Endothelial cell of umbilical vein (primary cell): ENCODE results near the gene KCTD21. TPM values are rescaled to one million over a fixed set of nuclear protein-coding genes. Genes with fewer than 3 reads are reported as not detected.

Source experiments
- BruUV-seq: library from RNA; stranded (reverse); fragments of 400-500 nt; replicated peaks from 2 replicates; lab custom pipeline; 2021; lab: Mats Ljungman, UMichigan
- CTCF ChIA-PET: fragments of 300-600, 350-600 bp; sonication (Branson Sonifier 250); formaldehyde crosslinking; loops from one replicate; lab custom pipeline; 2021; ENCODE audit warnings: antibody characterized with exemption, inconsistent platforms; lab: Charles Lee
- POLR2A ChIA-PET: fragments of 300-600, 350-600 bp; sonication (Branson Sonifier 250); formaldehyde crosslinking; loops from one replicate; lab custom pipeline; 2021; ENCODE audit warnings: antibody characterized with exemption, inconsistent platforms; lab: Charles Lee
- DNase-seq: peaks from one replicate; pipeline ENCODE4 v3.0.0-alpha.2; 2011; ENCODE audit warnings: low read depth, low spot score
- FAIRE-seq: peaks from 2 replicates; lab custom pipeline; 2011; peaks lifted over from hg19 to GRCh38; lab: Jason Lieb, UNC
- H2AFZ ChIP-seq: 2 replicates; pipeline ENCODE4 v1.6.0; 2012; ENCODE audit warnings: low read depth, low read length, control low read depth, inconsistent platforms
- H3K27ac ChIP-seq: 2 replicates; pipeline ENCODE4 v1.5.1; 2011; ENCODE audit warnings: low read depth, mild to moderate bottlenecking, control low read depth, low read length, moderate library complexity; ENCODE audit not compliant: insufficient read depth
- H3K27me3 ChIP-seq, 2 experiments: 2 replicates each; pipeline versions ENCODE4 v1.6.0 to v1.6.1; 2011; ENCODE audit warnings: low read length in 2 of 2, mixed read lengths in 1 of 2; ENCODE audit not compliant: control insufficient read depth in 2 of 2, insufficient read depth in 2 of 2
- H3K36me3 ChIP-seq, 2 experiments: 2 replicates in 1 of 2; 3 replicates in 1 of 2; pipeline ENCODE4 v1.5.1; 2011; ENCODE audit warnings: low read length in 2 of 2, mild to moderate bottlenecking in 1 of 2, moderate library complexity in 1 of 2; ENCODE audit not compliant: control insufficient read depth in 2 of 2, insufficient read depth in 2 of 2; ENCODE audit errors: extremely low read depth in 1 of 2
- H3K4me1 ChIP-seq: 3 replicates; pipeline ENCODE4 v1.5.1; 2011; ENCODE audit warnings: mild to moderate bottlenecking, low read length; ENCODE audit not compliant: control insufficient read depth, insufficient read depth; ENCODE audit errors: extremely low read depth
- H3K4me2 ChIP-seq: 2 replicates; pipeline ENCODE4 v1.6.1; 2011; ENCODE audit warnings: low read length, control low read depth, mixed read lengths; ENCODE audit not compliant: insufficient read depth
- H3K4me3 ChIP-seq, 3 experiments: fragments of 200-600 bp in 1 of 3; sonication (generic), shearing (Covaris generic) in 1 of 3; replicated peaks in 1 of 3; 2 replicates each; pipeline ENCODE4 v1.5.1; 2011 to 2016; ENCODE audit warnings: control low read depth in 3 of 3, low read length in 3 of 3, mild to moderate bottlenecking in 2 of 3, inconsistent platforms in 1 of 3, low read depth in 1 of 3, moderate library complexity in 1 of 3; ENCODE audit not compliant: insufficient read depth in 1 of 3
- H3K79me2 ChIP-seq: 2 replicates; pipeline ENCODE4 v1.6.0; 2012; ENCODE audit warnings: low read length, inconsistent platforms; ENCODE audit not compliant: control insufficient read depth, insufficient read depth
- H3K9ac ChIP-seq: replicated peaks from 2 replicates; pipeline ENCODE3; 2011; ENCODE audit warnings: low read length, control low read depth; ENCODE audit not compliant: insufficient read depth; ENCODE audit errors: extremely low read depth
- H3K9me1 ChIP-seq: replicated peaks from 3 replicates; pipeline ENCODE4 v1.6.0; 2011; ENCODE audit warnings: mild to moderate bottlenecking, low read length; ENCODE audit not compliant: control insufficient read depth, insufficient read depth; ENCODE audit errors: extremely low read depth
- H3K9me3 ChIP-seq: replicated peaks from 2 replicates; pipeline ENCODE4 v1.5.1; 2012; ENCODE audit warnings: low read length, inconsistent platforms; ENCODE audit not compliant: control insufficient read depth, insufficient read depth
- H4K20me1 ChIP-seq: replicated peaks from 2 replicates; pipeline ENCODE3; 2011; ENCODE audit warnings: mild to moderate bottlenecking, low read length; ENCODE audit not compliant: control insufficient read depth, insufficient read depth; ENCODE audit errors: extremely low read depth
- EZH2 ChIP-seq: IDR thresholded peaks from 2 replicates; pipeline ENCODE4 v1.6.1; 2012; ENCODE audit warnings: borderline replicate concordance, low read depth, mild to moderate bottlenecking, moderate library complexity, low read length, inconsistent platforms; ENCODE audit not compliant: severe bottlenecking
- FOS ChIP-seq: IDR thresholded peaks from 2 replicates; pipeline ENCODE4 v1.6.1; 2011; ENCODE audit warnings: mild to moderate bottlenecking, low read length, moderate library complexity, borderline replicate concordance; ENCODE audit not compliant: insufficient read depth
- GATA2 ChIP-seq: IDR thresholded peaks from 2 replicates; pipeline ENCODE4 v1.7.0; 2011; ENCODE audit warnings: low read depth, mild to moderate bottlenecking, moderate library complexity, mixed read lengths, low read length; ENCODE audit not compliant: insufficient read length, insufficient read depth
- JUN ChIP-seq: IDR thresholded peaks from 2 replicates; pipeline ENCODE4 v1.6.1; 2011; ENCODE audit warnings: borderline replicate concordance, low read depth; ENCODE audit not compliant: insufficient read length, insufficient read depth
- MYC ChIP-seq: IDR thresholded peaks from one replicate; pipeline ENCODE4 v1.6.1; 2011; ENCODE audit warnings: mild to moderate bottlenecking, low read depth, low read length
- POLR2A ChIP-seq: IDR thresholded peaks from 2 replicates; pipeline ENCODE4 v1.6.1; 2012; ENCODE audit warnings: low read depth, mild to moderate bottlenecking, control low read depth, low read length
- POLR2AphosphoS5 ChIP-seq: IDR thresholded peaks from 2 replicates; pipeline ENCODE4 v1.6.1; 2012; ENCODE audit warnings: low read depth, mild to moderate bottlenecking, control low read depth, low read length, moderate library complexity; ENCODE audit not compliant: insufficient read depth
- dilution Hi-C: fragments of 300-500 bp; cut with MboI; formaldehyde crosslinking; loops from one replicate; pipeline ENCODE4 v1.15.0; 2019; ENCODE audit warnings: low sequenced_read_pairs; ENCODE audit not compliant: extremely low pct_ligation_motif_present
- intact Hi-C: fragments of 100-400 bp; cut with micrococcal nuclease; formaldehyde crosslinking; loops from one replicate; pipeline ENCODE4 v1.10.0; 2022
- polyA plus RNA-seq, 4 experiments: library from polyadenylated mRNA; depleted of rRNA in 3 of 4; stranded (reverse) in 3 of 4; unstranded in 1 of 4; fragments of >200 nt; gene quantifications; 2 replicates each; pipeline versions ENCODE4 v1.2.1 to v1.2.3, GENCODE V29; 2011 to 2012; ENCODE audit warnings: missing spikeins in 1 of 4
- total RNA-seq: library from RNA; stranded (reverse); gene quantifications from 2 replicates; pipeline ENCODE4 v1.2.3, GENCODE V29; 2021
- TF ChIP-seq, protein P1 (sequence below), 2 donors: IDR thresholded peaks; 1 replicate in 1 of 2; 2 replicates in 1 of 2; pipeline ENCODE4 v1.5.1; 2011; ENCODE audit warnings: low read length in 2 of 2, mild to moderate bottlenecking in 2 of 2, moderate library complexity in 2 of 2, control low read depth in 1 of 2, inconsistent platforms in 1 of 2, low read depth in 1 of 2; ENCODE audit not compliant: insufficient read depth in 1 of 2; ENCODE audit errors: extremely low read depth in 1 of 2
- TF ChIP-seq, protein P2 (sequence below): IDR thresholded peaks from 2 replicates; pipeline ENCODE4 v1.6.1; 2011; ENCODE audit not compliant: insufficient read depth, insufficient read length

The KCTD21 gene
- total and polyA plus RNA-seq, 2 donors (not counting 3 experiments of a cell fraction or from before 2014, with no cell fraction given): 8.5 to 11.9 TPM

DNA sequence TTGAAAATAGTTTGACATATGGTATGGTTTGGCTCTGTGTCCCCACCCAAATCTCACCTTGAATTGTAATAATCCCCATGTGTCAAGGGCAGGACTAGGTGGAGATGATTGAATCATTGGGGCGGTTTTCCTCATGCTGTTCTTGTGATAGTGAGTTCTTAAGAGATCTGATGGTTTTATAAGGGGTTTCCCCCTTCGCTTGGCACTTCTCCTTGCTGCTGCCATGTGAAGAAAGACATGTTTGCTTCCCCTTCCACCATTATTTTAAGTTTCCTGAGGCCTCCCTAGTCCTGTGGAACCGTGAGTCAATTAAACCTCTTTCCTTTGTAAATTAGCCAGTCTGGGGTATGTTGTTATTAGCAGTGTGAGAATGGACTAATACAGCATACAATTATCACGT lies 7.7 kb downstream of the KCTD21 start:
- intact Hi-C loops (no loop called here), dilution Hi-C loops (no loop called here)
- CTCF ChIA-PET: no interaction called here
- Histone ChIP-seq H3K79me2 (no peaks in the 10 kb centered on the region), H3K4me1 (peaks cover 2% of the 10 kb centered on the region), H3K27me3 (no peaks in the 10 kb centered on the region), H4K20me1 (no peaks in the 10 kb centered on the region), H3K9me1 (no peaks in the 10 kb centered on the region), H2AFZ (no peak overlapping the region), H3K4me3 (no peak overlapping the region), H3K9me3 (no peaks in the 10 kb centered on the region), H3K27ac (no peak overlapping the region), H3K9ac (no peak overlapping the region), H3K36me3 (no peaks in the 10 kb centered on the region), H3K4me2 (no peak overlapping the region)
- DNase-seq: no peak
- POLR2A ChIA-PET: no interaction called here
- no TSS peak for BruUV-seq
- FAIRE-seq: no peak
- TF ChIP-seq JUN (no peak), FOS (no peak), POLR2A (no peak), GATA2 (no peak), EZH2 (no peak), MYC (no peak), POLR2AphosphoS5 (no peak)
- TF ChIP-seq, protein P1, sequence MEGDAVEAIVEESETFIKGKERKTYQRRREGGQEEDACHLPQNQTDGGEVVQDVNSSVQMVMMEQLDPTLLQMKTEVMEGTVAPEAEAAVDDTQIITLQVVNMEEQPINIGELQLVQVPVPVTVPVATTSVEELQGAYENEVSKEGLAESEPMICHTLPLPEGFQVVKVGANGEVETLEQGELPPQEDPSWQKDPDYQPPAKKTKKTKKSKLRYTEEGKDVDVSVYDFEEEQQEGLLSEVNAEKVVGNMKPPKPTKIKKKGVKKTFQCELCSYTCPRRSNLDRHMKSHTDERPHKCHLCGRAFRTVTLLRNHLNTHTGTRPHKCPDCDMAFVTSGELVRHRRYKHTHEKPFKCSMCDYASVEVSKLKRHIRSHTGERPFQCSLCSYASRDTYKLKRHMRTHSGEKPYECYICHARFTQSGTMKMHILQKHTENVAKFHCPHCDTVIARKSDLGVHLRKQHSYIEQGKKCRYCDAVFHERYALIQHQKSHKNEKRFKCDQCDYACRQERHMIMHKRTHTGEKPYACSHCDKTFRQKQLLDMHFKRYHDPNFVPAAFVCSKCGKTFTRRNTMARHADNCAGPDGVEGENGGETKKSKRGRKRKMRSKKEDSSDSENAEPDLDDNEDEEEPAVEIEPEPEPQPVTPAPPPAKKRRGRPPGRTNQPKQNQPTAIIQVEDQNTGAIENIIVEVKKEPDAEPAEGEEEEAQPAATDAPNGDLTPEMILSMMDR (IDR thresholded peaks at IDR 0.05; ENCODE audit: extremely low read depth in 1 of 2, insufficient read depth in 1 of 2, low read depth in 1 of 2, low read length in 2 of 2): no peak
- TF ChIP-seq, protein P2, sequence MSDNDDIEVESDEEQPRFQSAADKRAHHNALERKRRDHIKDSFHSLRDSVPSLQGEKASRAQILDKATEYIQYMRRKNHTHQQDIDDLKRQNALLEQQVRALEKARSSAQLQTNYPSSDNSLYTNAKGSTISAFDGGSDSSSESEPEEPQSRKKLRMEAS: no peak
